ENCODE data around the gene SIRT7. TPM values are rescaled to one million over a fixed set of nuclear protein-coding genes. Genes with fewer than 3 reads are reported as not detected.

The SIRT7 gene
- total RNA-seq, 1 donor = 22.1 TPM

DNA sequence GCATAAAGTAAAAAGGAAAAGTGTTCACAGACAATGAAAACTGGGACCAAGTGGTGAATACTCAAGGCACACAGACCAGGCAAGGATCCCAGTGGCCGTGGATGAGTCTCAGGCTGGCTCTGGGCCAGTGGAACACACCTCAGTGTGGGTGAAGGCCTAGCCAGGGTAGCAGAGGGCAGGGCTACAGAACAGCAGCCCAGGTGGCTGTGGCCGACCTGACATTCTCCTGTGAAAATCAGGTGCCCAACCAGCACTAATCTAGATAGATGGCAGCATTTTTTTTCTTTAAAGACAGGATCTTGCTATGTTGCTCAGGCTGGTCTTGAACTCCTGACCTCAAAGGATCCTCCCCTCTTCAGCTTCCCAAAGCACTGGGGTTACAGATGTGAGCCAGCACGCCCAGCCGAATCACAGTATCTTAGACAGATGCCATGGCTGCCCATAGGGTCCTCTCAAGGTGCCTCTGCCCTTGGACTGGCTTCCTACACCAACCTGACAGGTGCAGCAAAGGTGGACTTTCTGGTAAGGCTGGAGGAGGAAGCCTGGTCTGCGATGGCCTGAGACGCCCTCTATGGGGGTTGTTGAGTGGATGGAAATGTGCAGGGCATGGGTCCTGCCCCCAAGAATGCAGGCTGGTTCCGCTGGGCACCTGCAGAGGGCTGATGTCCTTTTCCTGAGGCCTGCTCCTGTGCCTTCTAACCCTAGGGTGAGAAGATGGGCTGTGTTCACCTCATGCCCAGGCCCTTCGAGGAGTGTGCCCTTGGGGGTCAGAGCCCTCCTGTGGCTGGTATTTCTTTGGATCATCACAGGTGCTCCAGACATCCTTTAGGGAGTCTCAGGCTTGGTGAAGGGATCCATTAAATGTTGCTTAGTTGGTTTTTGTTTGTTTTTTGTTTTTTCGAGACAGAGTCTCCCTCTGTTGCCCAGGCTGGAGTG lies 53.9 kb downstream of the SIRT7 start:
- Histone ChIP-seq H3K36me3 (ENCODE audit: insufficient read depth, low read length) (peaks cover 52% of the 10 kb centered on the region), H3K79me2 (ENCODE audit: insufficient read depth, low read length) (peaks cover 64% of the 10 kb centered on the region), H3K4me2 (ENCODE audit: insufficient read depth, low read length) (no peak overlapping the region), H2AFZ (ENCODE audit: low read length) (no peak overlapping the region), H3K4me1 (ENCODE audit: insufficient read depth, low read length) (peaks cover 27% of the 10 kb centered on the region), H3K27me3 (ENCODE audit: insufficient read depth, low read length) (no peaks in the 10 kb centered on the region), H4K20me1 (ENCODE audit: insufficient read depth, low read length) (peaks cover 43% of the 10 kb centered on the region), H3K9me3 (ENCODE audit: low read depth, low read length) (no peaks in the 10 kb centered on the region), H3K27ac (ENCODE audit: low read depth, low read length) (peak overlapping the region; percentile 14), H3K4me3 (ENCODE audit: insufficient read depth, low read length) (no peak overlapping the region)
- TF ChIP-seq, protein P1, sequence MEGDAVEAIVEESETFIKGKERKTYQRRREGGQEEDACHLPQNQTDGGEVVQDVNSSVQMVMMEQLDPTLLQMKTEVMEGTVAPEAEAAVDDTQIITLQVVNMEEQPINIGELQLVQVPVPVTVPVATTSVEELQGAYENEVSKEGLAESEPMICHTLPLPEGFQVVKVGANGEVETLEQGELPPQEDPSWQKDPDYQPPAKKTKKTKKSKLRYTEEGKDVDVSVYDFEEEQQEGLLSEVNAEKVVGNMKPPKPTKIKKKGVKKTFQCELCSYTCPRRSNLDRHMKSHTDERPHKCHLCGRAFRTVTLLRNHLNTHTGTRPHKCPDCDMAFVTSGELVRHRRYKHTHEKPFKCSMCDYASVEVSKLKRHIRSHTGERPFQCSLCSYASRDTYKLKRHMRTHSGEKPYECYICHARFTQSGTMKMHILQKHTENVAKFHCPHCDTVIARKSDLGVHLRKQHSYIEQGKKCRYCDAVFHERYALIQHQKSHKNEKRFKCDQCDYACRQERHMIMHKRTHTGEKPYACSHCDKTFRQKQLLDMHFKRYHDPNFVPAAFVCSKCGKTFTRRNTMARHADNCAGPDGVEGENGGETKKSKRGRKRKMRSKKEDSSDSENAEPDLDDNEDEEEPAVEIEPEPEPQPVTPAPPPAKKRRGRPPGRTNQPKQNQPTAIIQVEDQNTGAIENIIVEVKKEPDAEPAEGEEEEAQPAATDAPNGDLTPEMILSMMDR (IDR thresholded peaks at IDR 0.05; ENCODE audit: extremely low read depth, low read depth, low read length) = no peak
- peak; percentile 41 for DNase-seq (ENCODE audit: insufficient read length, low spot score, missing footprints)

DNA sequence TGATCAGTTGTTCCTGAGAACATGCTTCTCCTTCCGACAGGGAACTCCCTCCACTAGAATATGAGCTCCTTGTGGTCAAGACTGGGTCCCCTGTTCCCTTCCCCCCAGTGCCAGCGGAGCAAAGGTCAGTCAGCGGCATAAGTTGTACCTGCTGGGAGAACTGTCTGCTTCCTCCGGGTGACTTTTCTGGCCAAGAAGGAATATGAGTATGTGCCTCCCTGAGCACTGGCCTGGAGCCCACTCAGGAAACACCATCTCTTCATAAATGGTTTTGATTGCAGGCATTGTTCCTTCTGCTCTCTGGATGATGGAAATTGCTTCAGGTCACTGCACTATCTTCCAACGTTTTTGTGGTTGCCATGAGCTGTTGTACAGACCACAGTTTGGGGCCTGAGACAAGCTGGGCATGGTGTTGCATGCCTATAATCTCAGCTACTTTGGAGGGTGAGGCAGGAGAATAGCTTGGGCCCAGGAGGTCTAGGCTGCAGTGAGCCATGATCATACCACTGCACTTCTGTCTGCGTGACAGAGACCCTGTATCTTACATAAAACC lies 54.8 kb downstream of the SIRT7 start:
- TF ChIP-seq, protein P1 (IDR thresholded peaks at IDR 0.05; ENCODE audit: extremely low read depth, low read depth, low read length) = no peak
- Histone ChIP-seq H3K79me2 (ENCODE audit: insufficient read depth, low read length) (peaks cover 73% of the 10 kb centered on the region), H4K20me1 (ENCODE audit: insufficient read depth, low read length) (peaks cover 47% of the 10 kb centered on the region), H3K4me2 (ENCODE audit: insufficient read depth, low read length) (peak overlapping the region; percentile 89), H3K36me3 (ENCODE audit: insufficient read depth, low read length) (peaks cover 55% of the 10 kb centered on the region), H2AFZ (ENCODE audit: low read length) (no peak overlapping the region), H3K27ac (ENCODE audit: low read depth, low read length) (peak overlapping the region; percentile 14), H3K4me1 (ENCODE audit: insufficient read depth, low read length) (peaks cover 31% of the 10 kb centered on the region), H3K9me3 (ENCODE audit: low read depth, low read length) (no peaks in the 10 kb centered on the region), H3K4me3 (ENCODE audit: insufficient read depth, low read length) (no peak overlapping the region), H3K27me3 (ENCODE audit: insufficient read depth, low read length) (no peaks in the 10 kb centered on the region)
- peak; percentile 68 for DNase-seq (ENCODE audit: insufficient read length, low spot score, missing footprints)

Other genes starting within 250 kb of the SIRT7 start
- gene ARL16, start 234.4 kb downstream of the SIRT7 start, total RNA-seq = 24.5 and 26.1 TPM in 2 replicates
- gene HGS, start 234.2 kb downstream of the SIRT7 start, total RNA-seq = 100 and 110 TPM in 2 replicates
- gene MRPL12, start 214.8 kb downstream of the SIRT7 start, total RNA-seq = 6.2 and 8.8 TPM in 2 replicates
- 7.6 and 8.3 TPM in 2 replicates for gene SLC25A10, start 205.9 kb downstream of the SIRT7 start, total RNA-seq
- gene GCGR, start 114.0 kb downstream of the SIRT7 start, total RNA-seq = under 0.01 TPM in 1 of 2 replicates, not detected in the other
- gene MCRIP1, start 84.9 kb downstream of the SIRT7 start, total RNA-seq = 136 and 163 TPM in 2 replicates
- not detected in 2 replicates for gene PPP1R27, start 83.1 kb downstream of the SIRT7 start, total RNA-seq
- 1,119 and 1,240 TPM in 2 replicates for gene P4HB, start 57.6 kb downstream of the SIRT7 start, total RNA-seq
- 120 and 133 TPM in 2 replicates for gene ARHGDIA, start 46.8 kb downstream of the SIRT7 start, total RNA-seq
- gene ALYREF, start 26.6 kb downstream of the SIRT7 start, total RNA-seq = 58.0 and 60.1 TPM in 2 replicates
- 105 and 123 TPM in 2 replicates for gene ANAPC11, start 26.5 kb downstream of the SIRT7 start, total RNA-seq
- gene NPB, start 15.9 kb downstream of the SIRT7 start, total RNA-seq = under 0.01 TPM in 1 of 2 replicates, not detected in the other
- gene PCYT2, start 6.8 kb downstream of the SIRT7 start, total RNA-seq = 61.6 and 67.0 TPM in 2 replicates
- gene MAFG, start 9.6 kb upstream of the SIRT7 start, total RNA-seq = 27.1 and 32.6 TPM in 2 replicates
- 121 and 141 TPM in 2 replicates for gene PYCR1, start 19.1 kb upstream of the SIRT7 start, total RNA-seq
- not detected in 2 replicates for gene MYADML2, start 29.1 kb upstream of the SIRT7 start, total RNA-seq
- 0.72 TPM in 1 of 2 replicates, not detected in the other for gene NOTUM, start 43.0 kb upstream of the SIRT7 start, total RNA-seq
- gene ASPSCR1, start 59.5 kb upstream of the SIRT7 start, total RNA-seq = 33.9 and 35.8 TPM in 2 replicates
- gene CENPX, start 104.7 kb upstream of the SIRT7 start, total RNA-seq = 13.8 and 18.8 TPM in 2 replicates
- 12.1 and 13.4 TPM in 2 replicates for gene LRRC45, start 105.1 kb upstream of the SIRT7 start, total RNA-seq
- gene RAC3, start 113.5 kb upstream of the SIRT7 start, total RNA-seq = 0.59 and 1.8 TPM in 2 replicates
- gene DCXR, start 119.5 kb upstream of the SIRT7 start, total RNA-seq = 23.9 and 31.8 TPM in 2 replicates
- 46.3 and 52.7 TPM in 2 replicates for gene RFNG, start 133.6 kb upstream of the SIRT7 start, total RNA-seq
- 90.2 and 93.7 TPM in 2 replicates for gene GPS1, start 133.7 kb upstream of the SIRT7 start, total RNA-seq
- 43.8 and 43.9 TPM in 2 replicates for gene DUS1L, start 147.6 kb upstream of the SIRT7 start, total RNA-seq
- 120 and 142 TPM in 2 replicates for gene FASN, start 180.1 kb upstream of the SIRT7 start, total RNA-seq